ENCODE results near the gene TMC8. TPM values are rescaled to one million over a fixed set of nuclear protein-coding genes. Genes with fewer than 3 reads are reported as not detected.

Gene TMC8
- total and polyA plus RNA-seq, 2 experiments from 2014 or later, result 1.2 to 1.3 TPM

GRCh38 chr17:78117027-78117981 lies 13.3 kb upstream of the TMC8 start:
- Histone ChIP-seq H3K27ac (ENCODE audit: low read depth) (0 out of 2 replicates have a peak overlapping the region, but pooled peaks have one; percentile 55), H3K9me2 (ENCODE audit: insufficient read depth) (no peaks in the 10 kb centered on the region), H3K4me2 (no peak overlapping the region), H3K4me3 (no peak overlapping the region), H3K4me1 (ENCODE audit: insufficient read depth) (no peaks in the 10 kb centered on the region), H2AFZ (no peak overlapping the region), H3F3A (replicated peaks; ENCODE audit: low read depth) (0 out of 2 replicates have a peak, but pooled peaks cover 2% of the 10 kb centered on the region), H4K20me1 (replicated peaks; ENCODE audit: insufficient read depth) (no peaks in the 10 kb centered on the region), H3K36me3 (ENCODE audit: insufficient read depth) (no peaks in the 10 kb centered on the region), H3K27me3 (ENCODE audit: insufficient read depth) (no peaks in the 10 kb centered on the region), H3K79me2 (replicated peaks; ENCODE audit: insufficient read depth) (no peaks in the 10 kb centered on the region)
- ATAC-seq (peak; percentile 80), DNase-seq (ENCODE audit: low spot score) (peak; percentile 79)
- Mint-ChIP-seq H3K27ac (no peak overlapping the region), H3K4me3 (no peak overlapping the region), H3K9me3 (no peaks in the 10 kb centered on the region), H3K4me1 (peaks cover 2% of the 10 kb centered on the region), H3K36me3 (ENCODE audit: low read depth) (peaks cover 19% of the 10 kb centered on the region), H3K27me3 (ENCODE audit: insufficient read depth, low read depth, poor library complexity) (peaks cover 15% of the 10 kb centered on the region)
- TF ChIP-seq, protein P1, sequence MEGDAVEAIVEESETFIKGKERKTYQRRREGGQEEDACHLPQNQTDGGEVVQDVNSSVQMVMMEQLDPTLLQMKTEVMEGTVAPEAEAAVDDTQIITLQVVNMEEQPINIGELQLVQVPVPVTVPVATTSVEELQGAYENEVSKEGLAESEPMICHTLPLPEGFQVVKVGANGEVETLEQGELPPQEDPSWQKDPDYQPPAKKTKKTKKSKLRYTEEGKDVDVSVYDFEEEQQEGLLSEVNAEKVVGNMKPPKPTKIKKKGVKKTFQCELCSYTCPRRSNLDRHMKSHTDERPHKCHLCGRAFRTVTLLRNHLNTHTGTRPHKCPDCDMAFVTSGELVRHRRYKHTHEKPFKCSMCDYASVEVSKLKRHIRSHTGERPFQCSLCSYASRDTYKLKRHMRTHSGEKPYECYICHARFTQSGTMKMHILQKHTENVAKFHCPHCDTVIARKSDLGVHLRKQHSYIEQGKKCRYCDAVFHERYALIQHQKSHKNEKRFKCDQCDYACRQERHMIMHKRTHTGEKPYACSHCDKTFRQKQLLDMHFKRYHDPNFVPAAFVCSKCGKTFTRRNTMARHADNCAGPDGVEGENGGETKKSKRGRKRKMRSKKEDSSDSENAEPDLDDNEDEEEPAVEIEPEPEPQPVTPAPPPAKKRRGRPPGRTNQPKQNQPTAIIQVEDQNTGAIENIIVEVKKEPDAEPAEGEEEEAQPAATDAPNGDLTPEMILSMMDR (conservative IDR thresholded peaks at IDR 0.05; ENCODE audit: low read depth in 2 of 2), result peak; percentile 61 to 90
- TF ChIP-seq, protein P2, sequence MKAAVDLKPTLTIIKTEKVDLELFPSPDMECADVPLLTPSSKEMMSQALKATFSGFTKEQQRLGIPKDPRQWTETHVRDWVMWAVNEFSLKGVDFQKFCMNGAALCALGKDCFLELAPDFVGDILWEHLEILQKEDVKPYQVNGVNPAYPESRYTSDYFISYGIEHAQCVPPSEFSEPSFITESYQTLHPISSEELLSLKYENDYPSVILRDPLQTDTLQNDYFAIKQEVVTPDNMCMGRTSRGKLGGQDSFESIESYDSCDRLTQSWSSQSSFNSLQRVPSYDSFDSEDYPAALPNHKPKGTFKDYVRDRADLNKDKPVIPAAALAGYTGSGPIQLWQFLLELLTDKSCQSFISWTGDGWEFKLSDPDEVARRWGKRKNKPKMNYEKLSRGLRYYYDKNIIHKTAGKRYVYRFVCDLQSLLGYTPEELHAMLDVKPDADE (IDR thresholded peaks at IDR 0.05), result no peak
- TF ChIP-seq, protein P3, sequence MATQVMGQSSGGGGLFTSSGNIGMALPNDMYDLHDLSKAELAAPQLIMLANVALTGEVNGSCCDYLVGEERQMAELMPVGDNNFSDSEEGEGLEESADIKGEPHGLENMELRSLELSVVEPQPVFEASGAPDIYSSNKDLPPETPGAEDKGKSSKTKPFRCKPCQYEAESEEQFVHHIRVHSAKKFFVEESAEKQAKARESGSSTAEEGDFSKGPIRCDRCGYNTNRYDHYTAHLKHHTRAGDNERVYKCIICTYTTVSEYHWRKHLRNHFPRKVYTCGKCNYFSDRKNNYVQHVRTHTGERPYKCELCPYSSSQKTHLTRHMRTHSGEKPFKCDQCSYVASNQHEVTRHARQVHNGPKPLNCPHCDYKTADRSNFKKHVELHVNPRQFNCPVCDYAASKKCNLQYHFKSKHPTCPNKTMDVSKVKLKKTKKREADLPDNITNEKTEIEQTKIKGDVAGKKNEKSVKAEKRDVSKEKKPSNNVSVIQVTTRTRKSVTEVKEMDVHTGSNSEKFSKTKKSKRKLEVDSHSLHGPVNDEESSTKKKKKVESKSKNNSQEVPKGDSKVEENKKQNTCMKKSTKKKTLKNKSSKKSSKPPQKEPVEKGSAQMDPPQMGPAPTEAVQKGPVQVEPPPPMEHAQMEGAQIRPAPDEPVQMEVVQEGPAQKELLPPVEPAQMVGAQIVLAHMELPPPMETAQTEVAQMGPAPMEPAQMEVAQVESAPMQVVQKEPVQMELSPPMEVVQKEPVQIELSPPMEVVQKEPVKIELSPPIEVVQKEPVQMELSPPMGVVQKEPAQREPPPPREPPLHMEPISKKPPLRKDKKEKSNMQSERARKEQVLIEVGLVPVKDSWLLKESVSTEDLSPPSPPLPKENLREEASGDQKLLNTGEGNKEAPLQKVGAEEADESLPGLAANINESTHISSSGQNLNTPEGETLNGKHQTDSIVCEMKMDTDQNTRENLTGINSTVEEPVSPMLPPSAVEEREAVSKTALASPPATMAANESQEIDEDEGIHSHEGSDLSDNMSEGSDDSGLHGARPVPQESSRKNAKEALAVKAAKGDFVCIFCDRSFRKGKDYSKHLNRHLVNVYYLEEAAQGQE (IDR thresholded peaks at IDR 0.05; ENCODE audit: unreplicated experiment), result no peak
- TF ChIP-seq NANOG (IDR thresholded peaks at IDR 0.05; ENCODE audit: borderline replicate concordance) (no peak), EZH2phosphoT487 (IDR thresholded peaks at IDR 0.05; ENCODE audit: unreplicated experiment) (no peak), EZH2 (IDR thresholded peaks at IDR 0.05; ENCODE audit: low read depth, unreplicated experiment) (no peak)

Measured in GM23338 (cell line).